GM18517 (cell line): ENCODE measurements around the gene BCL11B.

Source experiments
- ATAC-seq: cut with Tn5 transposase; IDR thresholded peaks from one replicate; pipeline ENCODE4 v1.9.1; 2021; ENCODE audit warnings: mild to moderate bottlenecking, moderate library complexity; ENCODE audit not compliant: unreplicated experiment

The BCL11B gene

DNA sequence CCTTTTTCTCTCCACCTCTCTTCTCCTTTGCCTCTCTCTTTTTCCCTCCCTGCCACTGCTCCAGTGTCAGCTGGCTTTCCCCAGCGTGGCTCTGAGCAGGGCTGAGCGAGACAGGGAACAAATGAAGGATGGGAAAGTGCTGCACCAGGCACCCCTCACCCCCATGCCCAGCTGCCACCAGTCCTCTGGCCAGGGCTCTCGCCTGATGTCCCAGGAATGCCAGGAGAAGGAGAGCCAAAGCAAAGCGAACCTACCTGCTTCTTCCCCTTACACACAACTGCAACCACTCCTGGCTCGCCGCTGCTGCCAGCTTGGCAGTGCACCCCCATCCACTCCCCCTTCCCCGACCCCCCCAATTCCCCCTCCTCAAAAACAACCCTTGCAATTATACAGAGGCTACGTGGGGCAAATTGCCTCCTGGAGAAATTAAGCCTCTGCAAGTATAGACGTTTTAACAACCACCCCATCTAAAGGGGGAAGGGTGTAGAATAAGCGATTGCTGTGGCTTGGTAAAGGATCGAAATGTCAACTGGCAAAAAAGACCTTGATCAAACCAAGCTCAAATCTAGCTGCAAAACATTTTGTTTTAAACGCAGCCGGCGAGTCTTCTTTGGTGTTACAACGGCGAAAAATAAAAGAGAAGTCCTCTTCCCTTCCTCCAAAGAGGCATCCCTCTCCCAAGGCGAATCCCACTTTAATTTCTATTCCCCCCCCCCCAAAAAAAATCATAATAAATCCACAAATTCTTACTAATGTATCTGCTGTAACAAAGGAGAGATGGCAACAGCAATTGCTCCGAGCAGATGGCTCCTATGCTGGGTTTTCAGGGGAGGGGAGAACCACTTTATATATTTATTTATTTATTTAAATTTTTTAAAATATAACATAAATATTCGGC lies 2.9 kb downstream of the BCL11B start:
- no peak for ATAC-seq

GRCh38 chr14:99267837-99268781 lies 3.9 kb downstream of the BCL11B start:
- no peak for ATAC-seq

DNA sequence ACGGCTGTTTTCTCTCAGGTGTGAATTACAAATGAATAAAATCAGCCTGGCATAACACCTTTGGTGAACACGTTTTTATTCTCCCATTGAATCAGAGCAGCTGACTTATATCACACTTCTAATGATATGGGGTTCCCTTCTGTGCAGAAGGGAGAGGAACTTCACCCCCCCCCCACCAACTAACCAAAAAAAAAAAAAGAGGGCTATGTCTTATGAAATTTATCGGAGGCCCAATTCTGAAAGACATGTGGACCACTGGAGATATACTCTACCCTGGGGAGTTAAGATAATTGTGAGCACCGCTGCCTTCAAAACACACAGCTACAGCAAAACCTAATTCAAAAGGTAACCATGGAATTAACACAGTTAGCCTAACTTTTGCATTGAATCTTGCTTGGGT lies 4.6 kb downstream of the BCL11B start:
- no peak for ATAC-seq

- no peak for ATAC-seq
These were observed 5.5 kb downstream of the BCL11B start for GRCh38 chr14:99266181-99267178.

DNA sequence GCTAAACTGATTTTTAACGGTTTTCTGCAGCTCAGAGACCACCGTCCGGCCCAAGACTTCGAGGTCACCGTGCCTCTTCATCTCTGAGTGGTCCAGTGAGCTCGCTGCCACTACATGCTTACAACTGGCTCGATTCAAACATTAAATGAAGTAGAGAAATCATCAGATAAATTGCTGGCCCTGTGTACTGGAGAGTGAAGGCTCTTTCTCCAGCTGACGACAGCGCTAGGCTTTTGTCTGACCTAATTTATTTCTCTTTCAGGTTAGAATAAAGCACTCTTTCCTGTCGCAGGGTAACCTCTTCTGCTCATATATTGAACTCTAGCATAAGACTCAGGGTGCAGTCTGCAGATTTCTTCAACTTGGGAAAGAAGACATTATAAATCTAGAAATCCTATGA lies 6.4 kb downstream of the BCL11B start:
- no peak for ATAC-seq

- ATAC-seq = no peak
These were observed 7.1 kb downstream of the BCL11B start for GRCh38 chr14:99264691-99265450.

DNA sequence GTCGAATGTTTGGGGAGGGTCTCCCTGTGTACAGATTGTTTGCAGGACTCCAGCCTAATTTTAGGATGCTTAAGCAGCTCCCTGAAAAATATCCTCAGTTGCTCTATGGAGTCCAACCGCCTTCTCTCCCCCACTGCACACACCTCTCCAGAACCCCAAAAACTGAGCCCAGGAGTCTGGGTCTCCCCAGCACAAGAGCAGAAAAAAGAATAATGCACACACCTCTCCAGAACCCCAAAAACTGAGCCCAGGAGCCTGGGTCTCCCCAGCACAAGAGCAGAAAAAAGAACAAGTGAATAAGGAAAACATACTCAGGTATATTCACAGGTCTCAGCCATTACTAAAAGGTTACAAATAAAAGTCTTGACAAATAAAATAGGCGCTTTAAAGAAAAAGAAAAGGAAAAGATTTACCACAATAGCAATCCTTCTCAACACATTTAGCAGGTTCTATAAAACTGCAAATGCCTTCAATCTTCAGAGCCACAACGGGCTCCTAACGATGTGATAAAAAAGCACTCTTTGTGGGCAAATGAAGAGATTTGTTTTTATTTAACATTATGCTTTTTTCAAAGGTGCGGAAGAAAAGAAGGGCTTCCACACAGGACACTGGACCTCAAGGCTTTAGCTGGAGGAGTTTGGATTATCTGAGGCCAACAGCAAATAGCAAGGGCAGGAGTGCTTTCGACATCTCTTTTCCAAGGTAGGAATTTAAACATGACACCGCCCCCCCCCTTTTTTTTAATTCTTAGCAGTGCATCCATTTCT lies 8.2 kb downstream of the BCL11B start:
- ATAC-seq = no peak

- no peak for ATAC-seq
These were observed 9.0 kb downstream of the BCL11B start for GRCh38 chr14:99262977-99263448.

GRCh38 chr14:99261912-99262787 lies 9.8 kb downstream of the BCL11B start:
- no peak for ATAC-seq

DNA sequence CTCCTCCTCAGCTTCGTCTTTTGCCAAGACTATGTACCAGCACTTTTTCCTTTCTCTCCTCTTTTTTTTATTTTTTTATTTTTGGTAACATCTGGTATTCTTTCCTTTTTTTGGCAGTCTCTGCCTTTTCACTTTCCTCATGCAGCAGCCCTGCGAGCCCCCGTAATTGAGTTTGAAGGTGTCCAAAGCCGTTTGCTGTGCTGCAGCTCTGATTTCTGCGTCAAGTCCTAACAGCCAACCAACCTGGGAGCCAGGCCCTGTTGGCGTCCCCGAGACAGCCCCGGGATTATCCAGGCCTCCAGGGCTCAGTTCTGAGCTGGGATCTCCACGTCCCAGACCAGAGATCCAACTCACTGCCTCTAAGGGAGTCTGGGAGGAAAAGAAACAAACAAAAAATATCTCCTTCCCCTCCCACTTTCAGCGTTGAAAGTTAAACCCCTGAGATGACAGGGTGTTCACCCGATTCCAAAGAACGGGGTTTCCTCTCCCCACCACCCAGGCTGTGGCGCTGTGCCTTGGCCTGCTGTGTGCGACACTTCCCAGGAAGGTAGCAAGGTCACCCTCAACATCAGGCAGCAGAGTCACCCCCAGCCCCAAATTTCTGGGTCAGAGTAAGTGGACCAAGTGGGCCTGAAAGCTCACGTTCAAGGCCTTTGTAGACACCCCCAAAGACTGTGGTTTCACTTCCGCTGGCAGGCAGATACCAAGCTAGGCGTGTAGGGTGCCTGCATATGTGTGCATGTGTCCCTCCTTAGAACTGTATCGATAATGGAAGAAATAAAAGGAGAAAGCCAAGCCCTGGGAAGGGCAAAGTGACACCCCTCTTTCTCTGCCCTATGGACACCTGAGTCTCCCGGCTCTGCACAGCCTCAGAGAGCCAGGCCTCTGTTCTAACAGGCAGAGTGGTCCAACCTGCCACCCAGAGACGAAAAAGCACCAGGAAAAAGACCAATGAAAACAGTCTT lies 11.1 kb downstream of the BCL11B start:
- no peak for ATAC-seq

GRCh38 chr14:99260116-99260515 lies 11.9 kb downstream of the BCL11B start:
- no peak for ATAC-seq

GRCh38 chr14:99258876-99259726 lies 12.9 kb downstream of the BCL11B start:
- ATAC-seq = no peak

GRCh38 chr14:99258341-99258861 lies 13.6 kb downstream of the BCL11B start:
- no peak for ATAC-seq

DNA sequence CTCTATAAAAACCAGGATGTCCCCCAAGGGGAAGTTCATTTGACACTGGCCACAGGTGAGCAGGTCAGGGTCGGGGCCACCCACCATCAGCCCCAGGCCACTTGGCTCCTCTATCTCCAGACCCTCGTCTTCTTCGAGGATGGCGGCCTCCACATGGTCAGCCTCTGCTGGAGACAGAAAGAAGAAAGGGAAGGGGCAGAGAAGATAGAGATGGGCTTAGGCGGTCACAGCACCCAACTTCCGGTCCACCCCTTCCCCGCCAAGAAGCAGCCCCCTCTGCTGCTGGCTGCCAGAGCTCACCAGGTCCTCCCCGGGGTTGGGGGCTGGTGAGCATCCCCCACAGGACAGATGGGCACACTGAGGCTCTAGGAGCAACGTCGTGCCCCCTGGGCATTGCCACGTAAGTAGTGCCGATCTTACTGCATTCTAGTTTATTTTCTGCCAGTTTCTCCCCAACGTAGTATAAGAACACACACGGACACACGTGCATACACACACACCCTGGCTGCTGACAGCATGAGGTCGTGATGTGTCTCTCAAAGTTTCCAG lies 14.2 kb downstream of the BCL11B start:
- no peak for ATAC-seq

- no peak for ATAC-seq
These were observed 14.8 kb downstream of the BCL11B start for GRCh38 chr14:99257122-99257672.
